ENCODE measurements around the gene TMEM8B. TPM values are rescaled to one million over a fixed set of nuclear protein-coding genes. Genes with fewer than 3 reads are reported as not detected.
A peak's percentile ranks its signal among the peaks of the same experiment; 100 is the strongest.

TMEM8B gene
- total RNA-seq, 1 donor from 2014 or later, result 44.4 TPM

GRCh38 chr9:35790385-35791296, 38.4 kb upstream of the TMEM8B start:
- peak; percentile 55 to 73 for DNase-seq (ENCODE audit: low spot score in 2 of 2, unreplicated experiment in 2 of 2)
- H3K9me3 Mint-ChIP-seq, result no peaks in the 10 kb centered on the region

DNA sequence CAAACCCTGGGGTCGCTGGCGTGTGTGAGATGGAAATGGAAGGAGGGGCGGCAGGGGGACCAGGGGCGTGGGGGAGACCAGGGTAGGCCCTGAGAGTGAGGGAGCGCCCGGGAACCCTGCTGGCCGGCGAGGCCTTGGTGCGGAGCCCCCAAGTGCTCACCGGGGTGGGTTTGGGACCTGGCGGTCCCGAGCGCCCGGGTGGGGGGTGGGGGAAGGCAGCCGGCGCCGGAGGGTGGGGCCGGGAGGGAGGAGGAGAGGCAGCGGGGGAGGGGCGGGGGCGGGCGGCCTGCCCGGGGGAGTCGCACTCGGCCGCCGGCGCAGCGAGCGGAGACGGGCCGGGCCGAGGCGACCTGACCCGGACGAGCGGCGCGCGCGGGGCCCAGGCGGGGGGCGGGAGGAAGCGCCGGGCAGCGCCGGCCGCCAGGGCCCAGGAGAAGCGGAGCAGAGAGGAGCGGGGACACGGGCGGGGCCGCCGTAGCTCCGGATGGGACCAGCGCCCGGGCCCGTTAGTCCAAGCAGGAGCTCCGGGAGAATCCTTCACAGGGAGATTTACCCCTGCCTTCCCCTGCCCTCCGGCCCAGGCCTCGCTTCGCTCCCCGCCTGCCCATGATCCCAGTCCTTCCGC, 37.6 kb upstream of the TMEM8B start, which contains the start of gene NPR2:
Gene NPR2, plus strand, starts transcription at position 295 of the 625 bp plus-strand sequence. CDS start 818 bp downstream, outside the sequence.
- H3K9me3 Mint-ChIP-seq, result no peaks in the 10 kb centered on the region
- DNase-seq (ENCODE audit: low spot score in 2 of 2, unreplicated experiment in 2 of 2), result peak in 1 of 2 experiments; percentile 48
- TF ChIP-seq, protein P1, sequence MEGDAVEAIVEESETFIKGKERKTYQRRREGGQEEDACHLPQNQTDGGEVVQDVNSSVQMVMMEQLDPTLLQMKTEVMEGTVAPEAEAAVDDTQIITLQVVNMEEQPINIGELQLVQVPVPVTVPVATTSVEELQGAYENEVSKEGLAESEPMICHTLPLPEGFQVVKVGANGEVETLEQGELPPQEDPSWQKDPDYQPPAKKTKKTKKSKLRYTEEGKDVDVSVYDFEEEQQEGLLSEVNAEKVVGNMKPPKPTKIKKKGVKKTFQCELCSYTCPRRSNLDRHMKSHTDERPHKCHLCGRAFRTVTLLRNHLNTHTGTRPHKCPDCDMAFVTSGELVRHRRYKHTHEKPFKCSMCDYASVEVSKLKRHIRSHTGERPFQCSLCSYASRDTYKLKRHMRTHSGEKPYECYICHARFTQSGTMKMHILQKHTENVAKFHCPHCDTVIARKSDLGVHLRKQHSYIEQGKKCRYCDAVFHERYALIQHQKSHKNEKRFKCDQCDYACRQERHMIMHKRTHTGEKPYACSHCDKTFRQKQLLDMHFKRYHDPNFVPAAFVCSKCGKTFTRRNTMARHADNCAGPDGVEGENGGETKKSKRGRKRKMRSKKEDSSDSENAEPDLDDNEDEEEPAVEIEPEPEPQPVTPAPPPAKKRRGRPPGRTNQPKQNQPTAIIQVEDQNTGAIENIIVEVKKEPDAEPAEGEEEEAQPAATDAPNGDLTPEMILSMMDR (IDR thresholded peaks at IDR 0.05; ENCODE audit: unreplicated experiment), result no peak
- peaks cover 3% of the 10 kb centered on the region for H3K36me3 Mint-ChIP-seq
- H3K4me1 Mint-ChIP-seq, result peaks cover 26% of the 10 kb centered on the region
- H3K27me3 Mint-ChIP-seq (ENCODE audit: low read depth), result no peaks in the 10 kb centered on the region
- H3K4me3 Mint-ChIP-seq, result peak within 1 kb of the TSS; percentile 80
- peak within 1 kb of the TSS; percentile 81 for H3K27ac Mint-ChIP-seq

More at GRCh38 chr9:35790385-35791296, 38.4 kb upstream of the TMEM8B start:
- H3K27ac Mint-ChIP-seq, result peak overlapping the region; percentile 81
- H3K4me1 Mint-ChIP-seq, result peaks cover 25% of the 10 kb centered on the region
- peaks cover 3% of the 10 kb centered on the region for H3K36me3 Mint-ChIP-seq
- TF ChIP-seq, protein P1 (IDR thresholded peaks at IDR 0.05; ENCODE audit: unreplicated experiment), result peak; percentile 79
- no peaks in the 10 kb centered on the region for H3K27me3 Mint-ChIP-seq (ENCODE audit: low read depth)
- peak overlapping the region; percentile 80 for H3K4me3 Mint-ChIP-seq

DNA sequence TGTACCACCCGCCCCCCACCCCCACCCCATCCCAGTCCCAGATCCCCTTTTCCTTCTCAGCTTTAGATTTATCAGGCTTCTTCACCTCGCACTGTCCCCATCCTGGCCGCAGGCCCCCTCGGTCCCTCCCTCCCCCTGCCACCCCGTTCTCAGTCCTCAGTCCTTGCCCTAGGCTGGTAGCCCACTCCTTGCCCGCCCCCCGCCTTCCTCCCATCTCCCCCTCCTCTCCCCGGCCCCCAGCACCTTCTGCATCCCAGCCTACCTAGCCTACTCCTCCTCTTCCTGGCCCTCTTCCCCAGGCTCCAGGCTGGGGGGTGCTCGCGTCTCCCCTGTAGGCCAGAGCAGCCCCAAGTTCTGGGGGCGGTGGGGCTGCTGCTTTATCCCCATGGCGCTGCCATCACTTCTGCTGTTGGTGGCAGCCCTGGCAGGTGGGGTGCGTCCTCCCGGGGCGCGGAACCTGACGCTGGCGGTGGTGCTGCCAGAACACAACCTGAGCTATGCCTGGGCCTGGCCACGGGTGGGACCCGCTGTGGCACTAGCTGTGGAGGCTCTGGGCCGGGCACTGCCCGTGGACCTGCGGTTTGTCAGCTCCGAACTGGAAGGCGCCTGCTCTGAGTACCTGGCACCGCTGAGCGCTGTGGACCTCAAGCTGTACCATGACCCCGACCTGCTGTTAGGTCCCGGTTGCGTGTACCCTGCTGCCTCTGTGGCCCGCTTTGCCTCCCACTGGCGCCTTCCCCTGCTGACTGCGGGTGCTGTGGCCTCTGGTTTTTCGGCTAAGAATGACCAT, 36.8 kb upstream of the TMEM8B start:
- Mint-ChIP-seq H3K27ac (no peak overlapping the region), H3K9me3 (no peaks in the 10 kb centered on the region), H3K4me1 (peaks cover 26% of the 10 kb centered on the region), H3K27me3 (ENCODE audit: low read depth) (no peaks in the 10 kb centered on the region), H3K36me3 (no peaks in the 10 kb centered on the region), H3K4me3 (peak overlapping the region; percentile 9)
- TF ChIP-seq, protein P1 (IDR thresholded peaks at IDR 0.05; ENCODE audit: unreplicated experiment), result no peak
- no peak for DNase-seq (ENCODE audit: low spot score in 2 of 2, unreplicated experiment in 2 of 2)

DNA sequence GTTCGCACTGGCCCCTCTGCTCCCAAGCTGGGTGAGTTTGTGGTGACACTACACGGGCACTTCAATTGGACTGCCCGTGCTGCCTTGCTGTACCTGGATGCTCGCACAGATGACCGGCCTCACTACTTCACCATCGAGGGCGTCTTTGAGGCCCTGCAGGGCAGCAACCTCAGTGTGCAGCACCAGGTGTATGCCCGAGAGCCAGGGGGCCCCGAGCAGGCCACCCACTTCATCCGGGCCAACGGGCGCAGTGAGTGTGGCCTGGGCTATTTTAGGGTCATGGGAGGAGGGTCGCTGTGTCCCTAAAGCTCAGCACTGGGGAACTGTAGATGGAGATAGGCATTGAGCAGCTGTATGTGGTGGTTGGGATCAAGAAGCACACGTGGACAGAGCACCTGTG, 36.2 kb upstream of the TMEM8B start:
- Mint-ChIP-seq H3K27ac (no peak overlapping the region), H3K4me3 (peak overlapping the region; percentile 9), H3K36me3 (no peaks in the 10 kb centered on the region), H3K9me3 (no peaks in the 10 kb centered on the region), H3K27me3 (ENCODE audit: low read depth) (no peaks in the 10 kb centered on the region), H3K4me1 (peaks cover 26% of the 10 kb centered on the region)
- DNase-seq (ENCODE audit: low spot score in 2 of 2, unreplicated experiment in 2 of 2), result no peak
- TF ChIP-seq, protein P1 (IDR thresholded peaks at IDR 0.05; ENCODE audit: unreplicated experiment), result no peak

GRCh38 chr9:35793461-35793860, 35.6 kb upstream of the TMEM8B start:
- H3K27me3 Mint-ChIP-seq (ENCODE audit: low read depth), result no peaks in the 10 kb centered on the region
- H3K9me3 Mint-ChIP-seq, result no peaks in the 10 kb centered on the region
- H3K4me3 Mint-ChIP-seq, result peak overlapping the region; percentile 9
- no peaks in the 10 kb centered on the region for H3K36me3 Mint-ChIP-seq
- H3K4me1 Mint-ChIP-seq, result peaks cover 26% of the 10 kb centered on the region
- TF ChIP-seq, protein P1 (IDR thresholded peaks at IDR 0.05; ENCODE audit: unreplicated experiment), result no peak
- DNase-seq (ENCODE audit: low spot score in 2 of 2, unreplicated experiment in 2 of 2), result no peak
- no peak overlapping the region for H3K27ac Mint-ChIP-seq
